Eye (tissue), 1 donor: ENCODE measurements around the gene SIRPG.
"Not testable (repeated sequence)": the region's sequence is repeated elsewhere in the genome, so short reads cannot be mapped to it uniquely, and the experiment has no call there.

Source experiments
- DNase-seq: peaks from one replicate; pipeline ENCODE4 v3.0.0-alpha.2; 2015

Gene SIRPG

GRCh38 chr20:1657556-1658334 is at the start of gene SIRPG:
TSS of gene SIRPG (minus strand) at chr20:1657779. CDS start at chr20:1657714, 65 bp downstream.
- DNase-seq = no peak

GRCh38 chr20:1706887-1707286 is 49.3 kb upstream of the SIRPG start:
- DNase-seq = not testable (repeated sequence)

GRCh38 chr20:1706079-1706478 is 48.5 kb upstream of the SIRPG start:
- no peak for DNase-seq

GRCh38 chr20:1702855-1703254 is 45.3 kb upstream of the SIRPG start:
- no peak for DNase-seq

GRCh38 chr20:1702328-1702727 is 44.7 kb upstream of the SIRPG start:
- DNase-seq = no peak

GRCh38 chr20:1700990-1701389 is 43.4 kb upstream of the SIRPG start:
- DNase-seq = no peak

- DNase-seq = no peak
Observed at GRCh38 chr20:1697592-1697991, 40.0 kb upstream of the SIRPG start.

- no peak for DNase-seq
Observed at GRCh38 chr20:1696521-1697209, 39.1 kb upstream of the SIRPG start.

- DNase-seq = no peak
Observed at GRCh38 chr20:1694672-1695071, 37.1 kb upstream of the SIRPG start.

- no peak for DNase-seq
Observed at GRCh38 chr20:1693427-1693826, 35.8 kb upstream of the SIRPG start.

GRCh38 chr20:1689721-1690120 is 32.1 kb upstream of the SIRPG start:
- DNase-seq = no peak

GRCh38 chr20:1688886-1689538 is 31.4 kb upstream of the SIRPG start:
- no peak for DNase-seq

- DNase-seq = no peak
Observed at GRCh38 chr20:1687053-1687452, 29.5 kb upstream of the SIRPG start.

GRCh38 chr20:1686151-1686748 is 28.7 kb upstream of the SIRPG start:
- no peak for DNase-seq

- no peak for DNase-seq
Observed at GRCh38 chr20:1685304-1686052, 27.9 kb upstream of the SIRPG start.

- no peak for DNase-seq
Observed at GRCh38 chr20:1684872-1685271, 27.3 kb upstream of the SIRPG start.

- no peak for DNase-seq
Observed at GRCh38 chr20:1676650-1677049, 19.1 kb upstream of the SIRPG start.

- DNase-seq = no peak
Observed at GRCh38 chr20:1674990-1675780, 17.6 kb upstream of the SIRPG start.

GRCh38 chr20:1674361-1674760 is 16.8 kb upstream of the SIRPG start:
- DNase-seq = no peak

GRCh38 chr20:1673424-1673823 is 15.8 kb upstream of the SIRPG start:
- DNase-seq = no peak

- no peak for DNase-seq
Observed at GRCh38 chr20:1672728-1673127, 15.1 kb upstream of the SIRPG start.
